Measurements from ENCODE around the gene MSTN. TPM values are rescaled to one million over a fixed set of nuclear protein-coding genes. Genes with fewer than 3 reads are reported as not detected.
"Not testable (repeated sequence)": the region's sequence is repeated elsewhere in the genome, so short reads cannot be mapped to it uniquely, and the experiment has no call there.

The MSTN gene
- total RNA-seq, 2 experiments from 2014 or later, result not detected

GRCh38 chr2:190050001-190050400 is 12.5 kb downstream of the MSTN start:
- no peak for TF ChIP-seq CTCF (IDR thresholded peaks at IDR 0.05)
- Mint-ChIP-seq H3K27ac (no peak overlapping the region), H3K36me3 (ENCODE audit: low read depth) (no peaks in the 10 kb centered on the region), H3K4me3 (no peak overlapping the region), H3K27me3 (peaks cover 2% of the 10 kb centered on the region), H3K9me3 (no peaks in the 10 kb centered on the region), H3K4me1 (ENCODE audit: low read depth) (no peaks in the 10 kb centered on the region)
- ChIA-PET CTCF (interaction anchor here (2.1 kb wide), 1 partner anchor 9 kb away, joined by 5 read pairs; no protein-coding TSS in a partner anchor), POLR2A (no interaction called here)
- intact Hi-C loops (cut with micrococcal nuclease), result no loop called here
- ATAC-seq (no peak), DNase-seq (no peak)

GRCh38 chr2:190044866-190045265 is 17.7 kb downstream of the MSTN start:
- Mint-ChIP-seq H3K27me3 (peaks cover 15% of the 10 kb centered on the region), H3K4me1 (ENCODE audit: low read depth) (no peaks in the 10 kb centered on the region), H3K27ac (no peak overlapping the region), H3K4me3 (no peak overlapping the region), H3K9me3 (no peaks in the 10 kb centered on the region), H3K36me3 (ENCODE audit: low read depth) (no peaks in the 10 kb centered on the region)
- intact Hi-C loops (cut with micrococcal nuclease), result no loop called here
- POLR2A ChIA-PET, result no interaction called here
- no peak for ATAC-seq
- TF ChIP-seq CTCF (IDR thresholded peaks at IDR 0.05), result no peak
- CTCF ChIA-PET, result no interaction called here
- no peak for DNase-seq

- ChIA-PET POLR2A (no interaction called here), CTCF (no interaction called here)
- DNase-seq (no peak), ATAC-seq (no peak)
- Mint-ChIP-seq H3K27me3 (peaks cover 15% of the 10 kb centered on the region), H3K4me3 (no peak overlapping the region), H3K9me3 (no peaks in the 10 kb centered on the region), H3K36me3 (ENCODE audit: low read depth) (no peaks in the 10 kb centered on the region), H3K27ac (no peak overlapping the region), H3K4me1 (ENCODE audit: low read depth) (no peaks in the 10 kb centered on the region)
- intact Hi-C loops (cut with micrococcal nuclease), result no loop called here
- no peak for TF ChIP-seq CTCF (IDR thresholded peaks at IDR 0.05)
Measured at GRCh38 chr2:190043441-190043840, 19.1 kb downstream of the MSTN start.

- H3K4me1 Mint-ChIP-seq (ENCODE audit: low read depth), result no peaks in the 10 kb centered on the region
- ChIA-PET CTCF (interaction anchor here (0.7 to 2.1 kb wide), 2 partner anchors 12 kb away, joined by 4 to 11 read pairs; no protein-coding TSS in a partner anchor), POLR2A (no interaction called here)
- H3K27ac Mint-ChIP-seq, result no peak overlapping the region
- no peak for ATAC-seq
- intact Hi-C loops (cut with micrococcal nuclease), result no loop called here
- H3K4me3 Mint-ChIP-seq, result no peak overlapping the region
- no peak for TF ChIP-seq CTCF (IDR thresholded peaks at IDR 0.05)
- peaks cover 4% of the 10 kb centered on the region for H3K27me3 Mint-ChIP-seq
- no peaks in the 10 kb centered on the region for H3K9me3 Mint-ChIP-seq
- no peak for DNase-seq
- no peaks in the 10 kb centered on the region for H3K36me3 Mint-ChIP-seq (ENCODE audit: low read depth)
Measured at GRCh38 chr2:190036071-190036470, 26.5 kb downstream of the MSTN start.

- H3K36me3 Mint-ChIP-seq (ENCODE audit: low read depth); POLR2A ChIA-PET: not testable (repeated sequence)
Measured at GRCh38 chr2:190034417-190034816, 28.1 kb downstream of the MSTN start.

More at GRCh38 chr2:190034417-190034816, 28.1 kb downstream of the MSTN start:
- H3K4me1 Mint-ChIP-seq (ENCODE audit: low read depth); DNase-seq; H3K27me3 Mint-ChIP-seq; ATAC-seq; H3K4me3 Mint-ChIP-seq; intact Hi-C loops (cut with micrococcal nuclease); H3K27ac Mint-ChIP-seq; H3K9me3 Mint-ChIP-seq: not testable (repeated sequence)
- CTCF ChIA-PET, result interaction anchor here (1.0 kb wide), 1 partner anchor 11 kb away, joined by 4 read pairs; no protein-coding TSS in a partner anchor
